Suprapubic skin (tissue), 4 donors: ENCODE results near the gene PAPSS2. TPM values are rescaled to one million over a fixed set of nuclear protein-coding genes. Genes with fewer than 3 reads are reported as not detected.
A peak's percentile ranks its signal among the peaks of the same experiment; 100 is the strongest.
"Not testable (repeated sequence)": the region's sequence is repeated elsewhere in the genome, so short reads cannot be mapped to it uniquely, and the experiment has no call there.

Experiments used
- DNase-seq, 2 donors: peaks; one replicate each; pipeline ENCODE4 v3.0.0-alpha.2; 2019; ENCODE audit warnings: low spot score in 2 of 2
- H3K27ac ChIP-seq: fragments of 200-600 bp; sonication (generic); one replicate; pipeline ENCODE4 v1.5.1; 2019
- H3K27me3 ChIP-seq: fragments of 200-600 bp; sonication (generic); one replicate; pipeline ENCODE4 v1.5.1; 2019
- H3K36me3 ChIP-seq: fragments of 200-600 bp; sonication (generic); one replicate; pipeline ENCODE4 v1.5.1; 2019
- H3K4me1 ChIP-seq: fragments of 200-600 bp; sonication (generic); one replicate; pipeline ENCODE4 v1.5.1; 2019
- H3K4me3 ChIP-seq: fragments of 200-600 bp; sonication (generic); one replicate; pipeline ENCODE4 v1.5.1; 2019; ENCODE audit warnings: mild to moderate bottlenecking
- H3K9me3 ChIP-seq: fragments of 200-600 bp; sonication (generic); one replicate; pipeline ENCODE4 v1.5.1; 2019
- EP300 ChIP-seq: sonication (generic); formaldehyde crosslinking; IDR thresholded peaks from one replicate; pipeline ENCODE4 v1.6.1; 2017; ENCODE audit warnings: antibody characterized with exemption
- POLR2A ChIP-seq, 2 donors: fragments of 450-650 bp; IDR thresholded peaks; one replicate each; pipeline ENCODE4 v1.6.1; 2017; ENCODE audit warnings: antibody characterized with exemption in 2 of 2, mild to moderate bottlenecking in 2 of 2, moderate library complexity in 2 of 2
- POLR2AphosphoS5 ChIP-seq, 3 donors: sonication (generic); formaldehyde crosslinking; IDR thresholded peaks; one replicate each; pipeline ENCODE4 v1.6.1; 2017; ENCODE audit warnings: antibody characterized with exemption in 3 of 3
- WGBS: methylation state at CpG from one replicate; pipeline ENCODE4 v1.1.5; 2018; 5-methylcytosine and 5-hydroxymethylcytosine counted together
- total RNA-seq, 4 donors: library from RNA; depleted of rRNA; stranded (reverse); fragments of >200 nt; gene quantifications; one replicate each; pipeline ENCODE4 v1.1.0, GENCODE V29; 2016
- TF ChIP-seq, protein P1 (sequence below), 2 donors: fragments of 200-600 bp in 1 of 2; fragments of 450-650 bp in 1 of 2; sonication (generic) in 1 of 2; IDR thresholded peaks; one replicate each; pipeline ENCODE4 v1.5.1; 2016 to 2019; ENCODE audit warnings: antibody characterized with exemption in 2 of 2, mild to moderate bottlenecking in 1 of 2, moderate library complexity in 1 of 2

The PAPSS2 gene
- total RNA-seq, 4 donors from 2014 or later: 2.4 to 5.6 (median 3.4) TPM

GRCh38 chr10:87740254-87740655 lies 80.6 kb downstream of the PAPSS2 start:
- Histone ChIP-seq H3K9me3 (no peaks in the 10 kb centered on the region), H3K4me1 (peaks cover 4% of the 10 kb centered on the region), H3K27me3 (no peaks in the 10 kb centered on the region), H3K4me3 (no peak overlapping the region), H3K27ac (no peak overlapping the region), H3K36me3 (no peaks in the 10 kb centered on the region)
- no peak for TF ChIP-seq POLR2A (IDR thresholded peaks at IDR 0.05)
- peak in 1 of 3 donors; percentile 16 for TF ChIP-seq POLR2AphosphoS5 (IDR thresholded peaks at IDR 0.05)
- DNase-seq: no peak

DNA sequence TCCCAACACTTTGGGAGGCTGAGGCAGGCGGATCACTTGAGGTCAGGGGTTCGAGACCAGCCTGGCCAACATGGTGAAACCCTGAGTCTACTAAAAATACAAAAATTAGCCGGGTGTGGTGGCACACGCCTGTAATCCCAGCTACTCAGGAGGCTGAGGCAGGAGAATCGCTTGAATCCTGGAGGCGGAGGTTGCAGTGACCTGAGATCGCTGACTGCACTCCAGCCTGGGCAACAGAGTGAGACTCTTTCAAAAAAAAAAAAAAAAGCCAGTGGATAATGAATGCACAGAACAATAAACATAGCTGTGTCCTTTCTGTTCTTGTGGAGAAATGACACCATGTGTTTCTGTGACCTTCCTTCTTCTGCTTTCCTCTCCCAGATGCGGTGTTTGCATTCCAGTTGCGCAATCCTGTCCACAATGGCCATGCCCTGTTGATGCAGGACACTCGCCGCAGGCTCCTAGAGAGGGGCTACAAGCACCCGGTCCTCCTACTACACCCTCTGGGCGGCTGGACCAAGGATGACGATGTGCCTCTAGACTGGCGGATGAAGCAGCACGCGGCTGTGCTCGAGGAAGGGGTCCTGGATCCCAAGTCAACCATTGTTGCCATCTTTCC lies 83.4 kb downstream of the PAPSS2 start:
- not testable (repeated sequence) for H3K27me3 ChIP-seq, H3K4me3 ChIP-seq, H3K4me1 ChIP-seq, DNase-seq, H3K27ac ChIP-seq, H3K9me3 ChIP-seq, H3K36me3 ChIP-seq
- WGBS: 93% methylated on average over 18 of the region's 18 CpGs

DNA sequence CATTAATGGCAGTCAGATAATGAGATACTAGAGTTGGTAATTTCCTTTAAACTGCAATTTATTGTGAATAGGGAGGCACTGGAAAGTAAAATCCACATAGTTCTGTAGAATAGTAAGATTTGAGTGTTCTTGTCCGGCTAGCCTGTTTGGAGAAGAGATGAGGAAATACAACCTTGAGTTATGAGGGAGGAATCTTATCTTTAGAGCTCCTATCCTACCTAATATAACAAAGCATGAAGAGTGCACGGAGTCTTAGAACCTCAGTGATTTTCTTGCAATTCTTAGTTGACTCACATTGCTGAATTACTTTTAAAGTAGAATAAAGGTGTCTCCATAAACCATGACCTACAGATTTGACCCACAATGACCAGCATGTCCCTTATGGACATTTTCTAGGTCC lies 84.9 kb downstream of the PAPSS2 start:
- peaks cover 4% of the 10 kb centered on the region for H3K4me1 ChIP-seq
- no peaks in the 10 kb centered on the region for H3K36me3 ChIP-seq
- H3K9me3 ChIP-seq: no peaks in the 10 kb centered on the region
- H3K27ac ChIP-seq: no peak overlapping the region
- TF ChIP-seq POLR2A (IDR thresholded peaks at IDR 0.05) (no peak), POLR2AphosphoS5 (IDR thresholded peaks at IDR 0.05) (no peak)
- TF ChIP-seq, protein P1, sequence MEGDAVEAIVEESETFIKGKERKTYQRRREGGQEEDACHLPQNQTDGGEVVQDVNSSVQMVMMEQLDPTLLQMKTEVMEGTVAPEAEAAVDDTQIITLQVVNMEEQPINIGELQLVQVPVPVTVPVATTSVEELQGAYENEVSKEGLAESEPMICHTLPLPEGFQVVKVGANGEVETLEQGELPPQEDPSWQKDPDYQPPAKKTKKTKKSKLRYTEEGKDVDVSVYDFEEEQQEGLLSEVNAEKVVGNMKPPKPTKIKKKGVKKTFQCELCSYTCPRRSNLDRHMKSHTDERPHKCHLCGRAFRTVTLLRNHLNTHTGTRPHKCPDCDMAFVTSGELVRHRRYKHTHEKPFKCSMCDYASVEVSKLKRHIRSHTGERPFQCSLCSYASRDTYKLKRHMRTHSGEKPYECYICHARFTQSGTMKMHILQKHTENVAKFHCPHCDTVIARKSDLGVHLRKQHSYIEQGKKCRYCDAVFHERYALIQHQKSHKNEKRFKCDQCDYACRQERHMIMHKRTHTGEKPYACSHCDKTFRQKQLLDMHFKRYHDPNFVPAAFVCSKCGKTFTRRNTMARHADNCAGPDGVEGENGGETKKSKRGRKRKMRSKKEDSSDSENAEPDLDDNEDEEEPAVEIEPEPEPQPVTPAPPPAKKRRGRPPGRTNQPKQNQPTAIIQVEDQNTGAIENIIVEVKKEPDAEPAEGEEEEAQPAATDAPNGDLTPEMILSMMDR (IDR thresholded peaks at IDR 0.05): no peak
- WGBS: 95% methylated on average over 2 of the region's 2 CpGs
- H3K4me3 ChIP-seq: no peak overlapping the region
- DNase-seq: no peak
- H3K27me3 ChIP-seq: no peaks in the 10 kb centered on the region

DNA sequence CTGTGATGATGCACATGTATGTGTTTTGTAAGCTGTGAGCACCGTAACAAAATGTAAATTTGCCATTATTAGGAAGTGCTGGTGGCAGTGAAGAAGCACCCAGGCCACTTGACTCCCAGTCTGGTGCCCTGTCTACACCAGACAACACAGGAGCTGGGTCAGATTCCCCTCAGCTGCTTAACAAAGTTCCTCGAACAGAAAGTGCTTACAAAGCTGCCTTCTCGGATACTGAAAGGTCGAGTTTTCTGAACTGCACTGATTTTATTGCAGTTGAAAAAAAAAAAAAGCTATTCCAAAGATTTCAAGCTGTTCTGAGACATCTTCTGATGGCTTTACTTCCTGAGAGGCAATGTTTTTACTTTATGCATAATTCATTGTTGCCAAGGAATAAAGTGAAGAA lies 87.2 kb downstream of the PAPSS2 start:
- no peaks in the 10 kb centered on the region for H3K9me3 ChIP-seq
- H3K4me1 ChIP-seq: peaks cover 7% of the 10 kb centered on the region
- DNase-seq: no peak
- TF ChIP-seq EP300 (no peak), POLR2A (IDR thresholded peaks at IDR 0.05) (no peak), POLR2AphosphoS5 (IDR thresholded peaks at IDR 0.05) (no peak)
- TF ChIP-seq, protein P1 (IDR thresholded peaks at IDR 0.05): no peak
- WGBS: 56% methylated on average over 4 of the region's 4 CpGs
- no peak overlapping the region for H3K27ac ChIP-seq
- no peak overlapping the region for H3K4me3 ChIP-seq
- H3K27me3 ChIP-seq: no peaks in the 10 kb centered on the region
- H3K36me3 ChIP-seq: no peaks in the 10 kb centered on the region

DNA sequence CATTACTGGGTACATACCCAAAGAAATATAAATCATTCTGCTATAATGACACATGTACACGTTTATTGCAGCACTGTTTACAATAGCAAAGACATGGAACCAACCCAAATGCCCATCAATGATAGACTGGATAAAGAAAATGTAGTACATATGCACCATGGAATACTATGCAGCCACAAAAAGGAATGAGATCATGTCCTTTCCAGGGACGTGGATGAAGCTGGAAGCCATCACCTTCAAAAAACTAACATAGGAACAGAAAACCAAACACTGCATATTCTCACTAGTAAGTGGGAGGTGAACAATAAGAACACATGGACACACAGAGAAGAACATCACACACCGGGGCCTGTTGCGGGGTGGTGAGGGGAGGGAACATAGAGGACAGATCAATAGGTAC lies 88.6 kb downstream of the PAPSS2 start:
- not testable (repeated sequence) for H3K27me3 ChIP-seq, H3K9me3 ChIP-seq, H3K27ac ChIP-seq, H3K4me3 ChIP-seq, H3K4me1 ChIP-seq, H3K36me3 ChIP-seq, DNase-seq
- 76% methylated on average over 4 of the region's 4 CpGs for WGBS

- Histone ChIP-seq H3K4me1 (peaks cover 7% of the 10 kb centered on the region), H3K9me3 (no peaks in the 10 kb centered on the region), H3K4me3 (no peak overlapping the region), H3K27me3 (no peaks in the 10 kb centered on the region), H3K36me3 (peaks cover 11% of the 10 kb centered on the region), H3K27ac (no peak overlapping the region)
- no peak for DNase-seq
- TF ChIP-seq POLR2AphosphoS5 (IDR thresholded peaks at IDR 0.05): no peak
- no peak for TF ChIP-seq EP300
- TF ChIP-seq POLR2A (IDR thresholded peaks at IDR 0.05): no peak
- TF ChIP-seq, protein P1 (IDR thresholded peaks at IDR 0.05): no peak
- WGBS: 61% methylated on average over 5 of the region's 5 CpGs
Measured at GRCh38 chr10:87750001-87750671, 90.5 kb downstream of the PAPSS2 start.

GRCh38 chr10:87750817-87751216 lies 91.1 kb downstream of the PAPSS2 start:
- no peaks in the 10 kb centered on the region for H3K9me3 ChIP-seq
- DNase-seq: no peak
- no peaks in the 10 kb centered on the region for H3K27me3 ChIP-seq
- no peak overlapping the region for H3K4me3 ChIP-seq
- TF ChIP-seq, protein P1 (IDR thresholded peaks at IDR 0.05): no peak
- TF ChIP-seq POLR2AphosphoS5 (IDR thresholded peaks at IDR 0.05) (no peak), EP300 (no peak), POLR2A (IDR thresholded peaks at IDR 0.05) (no peak)
- no peak overlapping the region for H3K27ac ChIP-seq
- H3K36me3 ChIP-seq: peaks cover 16% of the 10 kb centered on the region
- peaks cover 7% of the 10 kb centered on the region for H3K4me1 ChIP-seq
